ENCODE data around the gene PCBD1.

The PCBD1 gene

DNA sequence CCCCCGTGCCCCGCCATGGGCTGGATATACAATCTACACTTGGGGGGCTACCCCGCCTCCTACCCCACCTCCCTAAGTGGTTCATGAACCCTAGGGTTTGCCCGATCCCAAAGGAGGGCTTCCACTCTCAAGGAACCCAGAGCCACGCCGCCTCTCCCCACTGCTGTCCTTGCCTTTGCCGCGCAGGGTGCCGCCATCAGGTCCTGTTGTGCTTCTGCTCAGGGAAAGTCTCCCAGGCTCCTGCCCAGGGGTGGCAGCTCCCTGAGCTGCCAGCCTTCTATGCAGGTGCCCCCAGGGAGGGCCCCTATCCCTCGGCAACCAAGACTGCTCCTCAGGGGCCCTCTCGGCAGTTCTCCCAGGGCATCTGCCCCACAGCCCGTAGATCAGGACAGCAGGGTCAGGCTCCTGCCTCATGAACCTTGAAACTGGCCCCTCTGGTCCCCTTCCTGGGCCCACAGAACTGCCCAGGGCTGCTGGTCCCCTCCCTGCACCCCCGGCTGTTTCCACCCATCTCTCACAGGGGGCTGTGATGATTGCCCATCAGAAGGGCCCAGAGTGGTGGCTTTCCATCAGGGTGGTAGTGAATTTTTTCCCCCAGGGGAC is 13.0 kb upstream of the PCBD1 start:
- no peak for DNase-seq

DNA sequence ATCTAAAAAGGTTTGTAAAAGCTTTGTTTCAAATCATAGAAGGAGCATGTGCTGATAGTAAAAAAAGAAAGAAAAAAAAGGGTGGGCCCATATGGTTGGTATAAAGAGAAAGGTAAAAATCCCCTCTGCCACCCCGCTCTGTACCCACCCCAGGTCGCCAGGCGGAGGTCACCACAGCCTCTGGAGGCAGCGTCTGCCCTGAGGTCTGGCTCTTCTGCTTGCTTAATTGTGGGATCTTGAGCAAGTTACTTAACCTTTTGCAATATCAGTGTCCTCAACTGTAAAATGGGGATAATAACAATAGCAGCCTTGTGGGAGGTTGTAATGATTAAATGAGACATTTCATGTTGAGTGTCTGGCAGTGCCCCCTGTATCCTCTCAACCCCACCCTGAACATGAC is 10.7 kb upstream of the PCBD1 start:
- DNase-seq: no peak

DNA sequence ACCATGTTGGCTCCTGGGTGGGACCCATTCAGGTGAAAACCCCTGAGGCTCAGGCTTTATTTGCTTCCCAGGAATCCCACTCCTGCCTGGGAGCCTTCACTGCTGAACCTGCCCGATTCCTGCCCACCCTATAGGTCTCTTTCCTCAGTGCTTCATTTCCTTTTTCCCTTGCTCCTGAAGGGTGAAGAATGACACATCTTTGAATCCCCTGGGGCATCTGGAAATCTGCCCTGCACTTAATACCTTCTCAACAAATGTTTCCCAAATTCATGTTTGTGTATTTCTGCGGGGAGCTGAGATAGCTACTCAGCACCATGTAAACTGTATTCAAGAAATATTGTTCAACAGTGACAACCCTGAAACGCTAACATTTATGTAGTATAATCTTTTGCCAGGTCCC is 10.3 kb upstream of the PCBD1 start:
- DNase-seq: no peak

DNA sequence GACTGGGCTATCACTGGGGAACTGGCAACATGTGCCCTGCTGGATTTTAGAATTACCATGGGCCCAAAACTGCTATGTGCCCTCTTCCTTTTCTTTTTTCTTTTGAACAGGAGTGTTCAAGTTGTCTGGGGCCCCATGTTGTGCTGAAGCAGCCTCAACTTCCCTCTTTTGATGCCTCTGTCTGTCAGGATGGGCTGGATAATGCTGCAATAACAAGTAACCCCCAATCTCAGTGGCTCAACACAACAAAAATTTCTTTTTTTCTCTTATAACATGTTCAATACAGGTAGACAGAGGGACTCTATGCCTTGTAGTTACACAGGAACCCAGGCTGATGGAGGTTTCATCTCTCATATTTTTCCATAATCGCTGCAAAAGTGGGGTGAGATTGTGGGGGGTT is 8.2 kb upstream of the PCBD1 start:
- no peak for DNase-seq

DNA sequence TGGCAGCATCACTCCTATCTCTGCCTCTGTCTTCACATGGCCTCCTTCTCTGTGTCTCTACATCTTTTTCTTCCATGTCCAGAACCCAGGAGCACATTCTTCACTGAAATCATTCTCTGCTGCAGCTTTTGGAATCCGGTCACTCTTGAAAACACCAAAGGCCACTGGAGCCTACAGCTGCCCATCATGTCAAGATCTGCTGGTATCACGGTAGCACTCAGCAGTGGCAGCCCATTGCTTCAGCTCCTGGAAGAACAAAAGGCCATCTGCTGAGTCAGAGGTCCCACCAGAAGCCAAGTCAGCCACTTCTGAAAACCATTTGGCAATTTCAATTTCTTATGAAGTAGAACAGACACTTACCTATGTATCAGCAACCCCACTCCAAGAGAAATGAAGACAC is 6.1 kb upstream of the PCBD1 start:
- DNase-seq: no peak

DNA sequence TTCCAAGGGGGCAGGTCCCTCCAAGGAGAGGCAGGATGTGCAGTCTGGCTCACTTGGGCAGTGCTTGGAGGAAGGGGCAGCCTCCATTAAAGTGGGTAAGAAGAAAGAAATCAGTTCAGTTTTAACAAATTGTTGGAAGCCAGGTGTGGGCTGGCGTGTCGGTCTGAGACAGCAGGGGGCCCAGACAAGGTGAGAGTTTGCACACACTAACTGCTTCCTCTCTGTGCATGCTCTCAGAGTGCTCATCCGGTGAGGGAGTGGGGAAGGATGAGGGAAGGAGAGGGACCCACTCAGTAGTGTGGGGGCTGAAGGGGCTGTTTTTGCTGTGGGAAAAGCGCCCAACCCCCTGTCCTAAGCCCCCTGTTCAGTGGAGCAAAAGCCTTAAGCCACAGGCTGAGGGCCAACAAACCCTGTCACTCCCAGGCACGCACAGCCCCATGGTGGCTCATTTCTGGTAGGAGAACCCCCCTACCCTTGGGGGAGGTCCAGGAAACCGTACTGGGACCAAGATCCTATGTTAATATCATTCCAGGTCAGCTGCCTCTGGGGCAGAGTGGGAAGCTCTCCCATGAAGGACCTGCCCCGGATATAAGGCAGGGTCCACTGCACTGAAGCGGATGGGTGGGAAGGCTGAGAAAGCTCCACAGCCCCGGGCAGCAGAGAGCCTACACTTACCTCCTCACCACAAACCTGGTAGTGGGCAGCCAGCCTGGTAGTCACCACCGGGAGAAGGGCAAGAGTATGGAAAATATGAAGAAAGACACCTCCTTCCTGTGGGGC is 5.1 kb upstream of the PCBD1 start:
- DNase-seq: no peak

DNA sequence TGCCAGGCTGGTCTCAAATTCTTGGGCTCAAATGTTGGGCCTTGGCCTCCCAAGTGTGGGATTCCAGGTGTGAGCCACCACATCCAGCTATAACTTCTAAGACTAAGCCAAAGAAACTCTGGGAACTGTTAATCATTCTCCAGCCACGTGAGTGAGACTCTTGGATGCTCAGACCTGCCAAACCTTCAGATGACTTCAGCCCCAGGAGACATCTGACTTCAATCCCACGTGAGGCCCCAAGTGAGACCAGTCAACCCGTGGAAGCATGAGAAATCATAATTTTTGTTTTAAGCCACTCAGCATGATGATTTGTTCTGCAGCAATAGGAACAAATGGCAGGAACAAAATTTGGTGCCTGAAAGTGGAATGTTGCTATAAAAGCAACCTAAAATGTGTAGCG is 4.3 kb upstream of the PCBD1 start:
- DNase-seq: no peak

DNA sequence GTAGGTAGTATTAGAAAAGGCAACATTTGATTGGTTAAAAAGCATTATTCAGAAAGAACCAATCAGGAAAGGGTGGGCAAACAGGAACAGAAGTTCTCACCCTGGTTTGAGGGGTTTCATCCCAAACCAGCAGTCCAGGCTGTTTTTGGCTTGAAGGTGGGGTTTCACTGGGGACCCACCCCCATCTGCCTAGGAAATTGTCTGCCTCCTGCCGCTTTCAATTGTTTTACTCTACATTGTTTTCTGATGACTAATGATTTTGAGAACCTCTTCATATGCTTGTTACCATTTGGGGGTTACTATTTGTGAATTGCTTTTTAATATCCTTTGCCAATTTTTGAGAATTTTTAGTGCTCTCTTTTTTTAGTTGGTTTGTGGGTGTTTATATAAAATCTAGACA is 3.3 kb upstream of the PCBD1 start:
- DNase-seq: no peak

DNA sequence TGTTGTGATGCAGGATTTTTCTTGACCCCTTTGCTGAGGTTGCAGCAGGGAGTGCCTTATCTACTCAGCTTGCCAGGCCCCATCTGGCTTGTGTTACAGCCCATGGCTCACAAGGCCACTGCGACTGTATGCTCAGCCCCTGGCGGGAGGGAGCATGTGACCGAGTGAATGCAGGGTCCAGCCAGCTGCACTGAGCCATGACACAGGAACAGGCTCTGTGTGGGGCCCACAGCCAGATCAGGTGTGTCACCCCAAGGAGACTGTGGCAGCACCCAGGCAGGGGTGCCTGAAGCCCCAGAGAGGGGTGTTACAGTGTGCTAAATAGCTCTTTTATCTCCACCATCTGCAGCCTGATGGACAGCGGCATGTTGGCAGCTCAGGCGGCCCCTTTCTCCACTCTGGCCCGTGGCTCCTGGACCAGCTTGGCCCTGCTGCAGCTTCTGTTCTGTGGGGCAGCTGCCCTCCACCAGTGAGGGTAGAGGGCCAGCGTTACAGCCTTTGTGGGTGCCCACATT is 2.6 kb upstream of the PCBD1 start:
- no peak for DNase-seq

DNA sequence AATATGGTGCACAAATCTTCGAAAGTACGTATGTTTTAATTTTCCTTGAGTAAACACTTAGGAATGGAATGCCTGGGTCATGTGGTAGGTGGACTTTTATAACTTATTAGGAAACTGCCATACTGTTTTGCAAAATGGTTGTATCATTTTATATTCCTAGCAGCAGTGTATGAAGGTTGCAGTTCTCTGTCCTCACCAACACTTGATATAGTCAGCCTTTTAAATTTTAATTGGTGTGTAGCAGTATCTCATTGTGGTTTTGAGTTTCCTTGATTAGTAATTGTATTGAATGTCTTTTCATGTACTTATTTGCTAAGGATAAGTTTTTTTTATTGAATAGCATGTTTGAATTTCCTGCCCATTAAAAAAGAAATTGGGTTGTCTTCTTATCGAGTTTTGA is 926 bp upstream of the PCBD1 start:
- no peak for DNase-seq

DNA sequence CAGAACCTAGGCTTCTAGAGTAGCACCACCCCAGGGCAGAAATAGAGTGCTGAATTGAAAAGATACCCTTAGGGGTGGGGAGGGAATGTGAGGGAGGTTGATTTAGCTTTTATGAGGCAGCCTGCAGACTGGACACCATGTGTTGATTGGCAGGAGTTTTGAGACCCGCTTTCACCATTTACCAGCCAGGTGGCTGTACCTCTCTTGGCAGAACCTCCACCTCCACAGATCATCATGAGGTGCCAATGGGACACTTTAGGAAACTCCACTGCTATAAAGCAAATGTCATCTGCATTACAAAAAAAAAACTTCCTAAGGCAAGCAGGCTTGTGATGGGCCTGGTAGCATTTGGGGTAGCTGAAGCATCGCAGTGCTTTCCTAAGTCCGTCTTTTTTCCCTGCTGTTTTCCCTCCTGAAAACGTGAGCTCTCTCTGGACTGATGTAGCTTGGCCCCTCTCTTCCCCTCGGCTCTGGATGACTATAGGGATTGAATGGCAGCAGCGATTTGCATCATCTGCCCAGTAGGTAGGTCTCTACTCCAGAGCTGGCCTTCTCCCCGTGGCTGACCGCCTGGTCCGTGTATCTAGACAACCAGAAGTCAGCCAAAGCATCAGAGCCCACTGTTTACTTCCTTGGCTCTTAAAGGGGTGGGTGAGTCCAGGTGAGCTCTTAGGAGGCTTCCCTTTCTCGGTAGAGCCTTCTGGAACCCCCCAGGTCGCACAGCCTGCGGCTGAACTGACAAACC is 1.3 kb downstream of the PCBD1 start:
- DNase-seq: no peak

DNA sequence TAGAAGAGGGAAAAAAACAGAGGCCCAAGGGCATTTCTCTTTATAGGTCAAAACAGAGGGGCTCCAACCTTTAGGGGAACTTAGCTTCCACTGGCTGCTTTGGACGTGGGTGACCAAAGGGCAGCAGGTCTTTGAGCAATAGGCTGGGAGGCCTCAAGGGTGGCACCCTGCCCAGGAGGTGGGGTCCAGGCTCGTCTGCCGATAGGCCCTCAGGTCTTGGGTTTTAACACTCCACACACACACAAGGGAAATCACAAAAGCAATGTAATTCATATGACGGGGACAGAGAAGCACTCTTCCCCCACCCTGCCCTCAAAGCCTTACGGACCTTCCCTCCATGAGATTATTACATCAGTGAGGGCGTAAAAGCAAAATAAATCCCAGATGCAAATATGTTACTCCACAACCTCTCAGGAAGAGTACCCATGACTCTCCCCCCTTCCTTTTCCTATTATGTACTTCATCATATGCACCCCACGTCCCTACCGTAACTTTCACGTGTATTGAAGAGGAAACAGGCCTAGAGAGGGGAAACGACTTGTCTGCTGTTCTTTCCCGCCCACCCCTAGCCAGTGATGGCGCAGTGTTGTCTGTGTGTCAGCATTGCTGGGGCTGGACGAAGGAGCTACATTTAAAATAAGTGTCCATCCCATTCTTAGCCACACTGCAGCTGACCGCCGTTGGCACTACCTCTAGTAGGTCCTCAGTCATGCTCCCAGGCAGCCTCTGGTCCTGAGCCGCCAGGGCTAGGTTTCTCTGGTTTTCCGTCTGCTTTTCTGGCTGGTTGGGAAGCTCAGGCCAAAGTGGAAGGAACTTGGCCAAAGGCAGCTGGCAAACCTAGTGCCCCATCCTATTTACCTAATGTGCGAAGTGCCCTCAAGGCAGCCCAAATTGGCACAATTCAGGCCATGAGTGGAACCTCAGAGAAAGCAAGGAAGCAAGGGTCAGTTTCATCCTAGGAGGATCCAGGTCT is 2.1 kb downstream of the PCBD1 start:
- DNase-seq: no peak

DNA sequence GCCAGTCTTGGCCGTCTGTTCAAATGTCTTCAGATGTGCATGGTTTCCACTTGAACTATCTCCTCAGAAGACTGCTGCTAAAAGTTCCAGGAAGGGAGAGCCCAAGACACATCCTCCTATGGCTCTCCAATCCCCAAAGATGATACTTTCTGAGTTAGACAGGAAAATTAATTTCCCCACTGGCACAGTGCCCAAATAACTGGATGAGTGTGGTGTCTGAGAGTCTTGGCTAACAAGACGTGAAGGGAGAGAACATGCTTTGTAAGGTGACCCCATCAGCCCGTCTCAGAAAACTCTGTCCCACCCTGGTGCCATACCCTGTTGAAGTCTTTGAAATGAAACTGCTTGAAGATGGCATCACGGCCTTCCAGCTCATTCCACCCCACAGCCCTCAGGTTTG is 2.9 kb downstream of the PCBD1 start:
- DNase-seq: no peak

DNA sequence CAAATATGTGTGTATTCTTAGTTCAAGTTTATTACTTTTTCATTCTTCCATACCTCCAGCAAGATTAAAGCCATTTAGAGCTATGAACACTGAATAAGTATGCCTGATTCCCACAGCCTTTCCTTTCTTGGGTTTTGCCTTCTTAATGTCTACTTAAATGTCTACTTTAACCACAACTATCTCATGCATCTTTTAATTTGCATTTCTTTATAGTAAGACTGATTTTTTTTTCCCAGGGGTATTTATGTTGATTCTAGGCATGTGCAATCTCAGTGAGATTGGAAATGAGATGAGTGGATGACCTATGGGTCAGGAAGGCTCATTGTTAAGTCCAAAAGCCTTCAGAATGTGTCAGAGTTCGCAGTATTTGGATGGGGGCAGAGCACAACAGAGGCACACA is 3.6 kb downstream of the PCBD1 start:
- DNase-seq: no peak

DNA sequence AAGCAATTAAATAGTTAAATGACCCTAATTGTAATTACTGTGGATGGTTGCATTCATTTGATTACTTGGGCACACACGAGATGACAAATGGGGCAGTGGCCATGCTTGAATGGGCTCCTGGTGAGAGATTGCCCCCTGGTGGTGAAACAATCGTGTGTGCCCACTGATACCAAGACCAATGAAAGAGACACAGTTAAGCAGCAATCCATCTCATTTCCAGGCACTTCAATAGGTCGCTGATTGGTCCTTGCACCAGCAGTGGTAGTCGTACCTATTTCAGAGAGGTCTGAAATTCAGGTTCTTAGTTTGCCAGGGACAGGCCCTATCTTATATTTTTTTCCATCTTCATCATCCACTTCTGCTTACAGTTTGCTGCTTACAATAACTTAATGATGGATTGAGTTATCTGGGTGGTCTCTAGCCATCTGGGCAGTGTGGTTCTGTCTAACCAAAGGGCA is 8.3 kb downstream of the PCBD1 start:
- no peak for DNase-seq

DNA sequence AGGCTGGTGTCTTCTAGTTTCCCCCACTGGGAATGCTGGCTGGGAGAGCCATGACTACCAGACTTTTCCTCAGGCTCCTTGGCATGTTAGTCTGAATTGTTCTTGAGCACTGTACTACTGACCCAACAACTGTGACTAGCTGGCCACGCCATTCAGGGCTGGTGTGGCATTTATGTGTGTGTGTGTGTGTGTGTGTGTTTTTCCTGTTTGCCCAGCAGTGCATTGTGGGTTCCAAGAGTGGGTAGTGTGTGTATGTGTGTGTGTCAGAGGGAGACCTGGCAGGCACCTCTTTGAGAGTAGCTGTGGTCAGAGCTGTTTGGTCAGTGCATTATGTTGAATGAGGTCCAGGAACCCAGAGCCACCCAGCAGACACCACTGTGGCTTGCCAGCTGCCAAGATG is 9.2 kb downstream of the PCBD1 start:
- DNase-seq: no peak

DNA sequence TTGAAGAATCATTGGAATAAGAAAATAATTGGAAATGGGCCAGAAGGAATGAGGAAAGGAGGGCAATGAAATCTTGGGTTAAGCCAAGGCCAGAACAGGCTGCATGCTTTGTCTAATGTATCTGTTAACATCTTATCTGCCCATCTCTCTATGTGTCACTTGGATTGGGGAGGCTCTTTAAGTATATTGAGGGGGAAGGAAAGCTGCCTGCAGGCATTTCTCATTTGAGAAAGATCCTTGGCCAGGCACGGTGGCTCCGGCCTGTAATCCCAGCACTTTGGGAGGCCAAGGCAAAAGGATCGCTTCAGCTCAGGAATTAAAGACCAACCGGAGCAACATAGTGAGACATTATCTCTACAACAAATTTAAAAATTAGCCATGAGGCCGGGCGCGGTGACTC is 14.3 kb downstream of the PCBD1 start:
- no peak for DNase-seq

DNA sequence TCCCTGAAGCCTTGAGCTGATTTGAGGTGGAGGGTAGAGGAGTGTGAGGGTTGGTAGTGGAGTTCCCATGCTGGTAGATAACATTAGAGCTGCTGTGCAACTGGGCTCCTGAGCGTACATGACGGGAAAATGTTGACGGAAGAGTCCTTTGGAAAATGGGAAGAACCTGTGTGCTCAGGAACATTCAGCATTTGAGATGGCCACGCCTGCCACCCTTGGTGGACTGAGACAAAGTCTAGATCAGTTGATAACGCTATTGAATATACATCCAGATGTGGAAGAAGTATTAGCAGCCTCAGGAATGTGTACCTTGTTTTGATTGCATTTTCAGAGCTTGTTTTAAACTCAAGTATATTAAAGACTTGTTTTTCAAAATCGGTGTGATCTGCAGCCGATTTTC is 16.1 kb downstream of the PCBD1 start:
- no peak for DNase-seq

DNA sequence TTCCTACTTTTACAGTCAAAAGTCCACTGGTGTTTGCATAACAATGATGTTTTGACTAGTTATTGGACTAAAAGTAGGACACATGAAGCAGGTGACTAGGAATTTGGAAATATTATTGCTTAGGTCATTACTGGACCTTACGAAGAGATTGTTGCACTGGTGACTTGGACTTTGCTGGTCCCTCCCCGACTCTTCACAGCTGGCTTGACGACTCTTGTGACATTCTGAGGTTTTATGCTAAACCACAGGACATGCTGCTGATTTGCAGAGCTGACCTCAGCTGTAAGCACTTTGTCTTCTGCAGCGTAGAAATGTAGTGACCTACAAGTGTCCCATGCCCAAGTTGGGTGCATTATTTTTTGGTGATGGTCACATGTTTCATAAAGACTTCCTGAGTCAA is 21.9 kb downstream of the PCBD1 start:
- DNase-seq: no peak

DNA sequence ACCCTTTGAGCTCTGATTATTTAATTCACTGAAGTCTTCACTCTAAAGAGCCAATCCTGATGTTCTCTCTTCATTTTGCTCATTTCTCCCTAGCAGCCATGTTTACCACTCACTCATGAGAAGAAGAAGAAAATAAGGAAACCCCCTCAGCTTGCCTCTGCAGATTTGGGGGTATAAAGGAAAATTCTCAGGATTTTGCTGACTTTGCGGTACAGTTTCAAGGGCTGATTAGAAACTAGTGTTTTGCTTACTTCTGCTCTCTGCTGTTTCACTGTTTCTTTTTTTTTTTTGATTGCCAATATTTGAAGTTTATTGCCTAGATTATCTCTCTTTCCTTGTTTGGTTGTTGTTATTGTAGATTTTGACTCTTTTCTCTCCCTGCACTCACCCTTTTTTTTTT is 23.4 kb downstream of the PCBD1 start:
- no peak for DNase-seq

DNA sequence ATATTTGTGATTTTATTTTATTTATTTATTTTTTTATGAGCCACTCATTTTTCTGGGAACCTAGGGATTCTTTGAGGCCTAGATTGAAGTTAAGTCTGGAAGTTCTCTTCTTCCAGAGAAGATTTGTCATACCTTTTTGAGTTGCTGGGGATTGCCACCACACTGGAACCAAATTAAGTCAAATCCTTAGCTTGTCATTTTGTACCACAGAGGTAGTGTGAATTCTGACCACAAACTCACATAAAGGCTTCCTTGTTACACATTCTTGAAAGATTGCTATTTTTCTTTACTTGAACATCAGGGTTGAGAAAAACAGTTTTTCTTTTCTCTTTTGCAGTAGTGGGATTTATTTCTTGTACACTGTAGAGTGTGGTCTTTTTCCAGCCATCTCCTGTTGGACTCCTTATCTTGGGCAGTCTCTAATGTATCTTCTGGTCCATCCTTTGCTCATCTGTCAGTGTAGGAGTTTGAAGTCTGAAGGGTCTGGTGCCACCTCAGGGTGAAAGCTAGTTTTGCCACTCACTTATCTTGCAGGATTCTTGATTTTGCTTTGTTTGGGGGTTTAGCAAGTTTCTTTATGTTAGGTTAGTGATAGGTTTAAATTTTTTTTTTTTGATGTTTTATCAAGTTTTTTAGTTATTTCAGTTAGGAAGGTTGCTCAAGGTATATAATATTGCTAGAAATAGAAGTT is 24.8 kb downstream of the PCBD1 start:
- no peak for DNase-seq

All from NCI-H2081 treated with DMSO at 0.1 percent for 48 hours (cell line).